Glutamatergic neuron (in vitro differentiated cells): ENCODE data around the gene UBA7. TPM values are rescaled to one million over a fixed set of nuclear protein-coding genes. Genes with fewer than 3 reads are reported as not detected.

Experiments used
- DNase-seq: peaks from one replicate; pipeline ENCODE4 v3.0.0; 2022
- H3K27ac Mint-ChIP-seq: one replicate; pipeline ENCODE4 v1.8.0; 2020; ENCODE audit warnings: mild to moderate bottlenecking, mixed read lengths, inconsistent platforms; ENCODE audit not compliant: unreplicated experiment
- H3K27me3 Mint-ChIP-seq: one replicate; pipeline ENCODE4 v1.8.0; 2020; ENCODE audit warnings: mild to moderate bottlenecking, moderate library complexity, mixed read lengths, inconsistent platforms; ENCODE audit not compliant: unreplicated experiment
- H3K36me3 Mint-ChIP-seq: one replicate; pipeline ENCODE4 v1.8.0; 2020; ENCODE audit warnings: mild to moderate bottlenecking, mixed read lengths, inconsistent platforms; ENCODE audit not compliant: unreplicated experiment
- H3K4me1 Mint-ChIP-seq: one replicate; pipeline ENCODE4 v1.8.0; 2020; ENCODE audit warnings: mild to moderate bottlenecking, low read depth, mixed read lengths, inconsistent platforms; ENCODE audit not compliant: unreplicated experiment
- H3K4me3 Mint-ChIP-seq: one replicate; pipeline ENCODE4 v1.8.0; 2020; ENCODE audit warnings: mild to moderate bottlenecking, mixed read lengths, inconsistent platforms; ENCODE audit not compliant: unreplicated experiment
- H3K9me3 Mint-ChIP-seq: one replicate; pipeline ENCODE4 v1.8.0; 2020; ENCODE audit warnings: mild to moderate bottlenecking, moderate library complexity, mixed read lengths, inconsistent platforms; ENCODE audit not compliant: unreplicated experiment
- CTCF ChIP-seq: fragments of 200-600 bp; sonication (generic); IDR thresholded peaks from one replicate; pipeline ENCODE4 v1.5.0; 2021; ENCODE audit not compliant: partially characterized antibody, unreplicated experiment
- total RNA-seq: library from RNA; stranded (reverse); fragmentation: NEBNext Ultra II Directional; extraction: Animal tissue kit (Norgen Biotek cat#: 25700); gene quantifications from one replicate; pipeline ENCODE4 v1.2.1, GENCODE V29; 2021; ENCODE audit not compliant: unreplicated experiment

Gene UBA7
- total RNA-seq, 1 donor from 2014 or later = 0.54 TPM

- no peak for TF ChIP-seq CTCF
- Mint-ChIP-seq H3K9me3 (peaks cover 2% of the 10 kb centered on the region), H3K4me1 (peaks cover 5% of the 10 kb centered on the region), H3K27ac (no peak overlapping the region), H3K36me3 (no peaks in the 10 kb centered on the region), H3K4me3 (no peak overlapping the region), H3K27me3 (peaks cover 7% of the 10 kb centered on the region)
- no peak for DNase-seq
Measured at GRCh38 chr3:49793486-49794085, 20.2 kb downstream of the UBA7 start.

- DNase-seq = no peak
- Mint-ChIP-seq H3K4me1 (peaks cover 5% of the 10 kb centered on the region), H3K27me3 (peaks cover 7% of the 10 kb centered on the region), H3K36me3 (no peaks in the 10 kb centered on the region), H3K9me3 (peaks cover 2% of the 10 kb centered on the region), H3K27ac (no peak overlapping the region), H3K4me3 (no peak overlapping the region)
- TF ChIP-seq CTCF = no peak
Measured at GRCh38 chr3:49792371-49793150, 21.2 kb downstream of the UBA7 start.

- peaks cover 2% of the 10 kb centered on the region for H3K9me3 Mint-ChIP-seq
- no peak for TF ChIP-seq CTCF
- no peaks in the 10 kb centered on the region for H3K36me3 Mint-ChIP-seq
- H3K4me1 Mint-ChIP-seq = peaks cover 5% of the 10 kb centered on the region
- DNase-seq = no peak
- H3K27me3 Mint-ChIP-seq = peaks cover 10% of the 10 kb centered on the region
- H3K4me3 Mint-ChIP-seq = no peak overlapping the region
- no peak overlapping the region for H3K27ac Mint-ChIP-seq
Measured at GRCh38 chr3:49791571-49791970, 22.2 kb downstream of the UBA7 start.

GRCh38 chr3:49790626-49791411 lies 22.9 kb downstream of the UBA7 start:
- TF ChIP-seq CTCF = no peak
- no peak for DNase-seq
- Mint-ChIP-seq H3K27ac (no peak overlapping the region), H3K36me3 (no peaks in the 10 kb centered on the region), H3K4me1 (peaks cover 5% of the 10 kb centered on the region), H3K4me3 (no peak overlapping the region), H3K9me3 (peaks cover 2% of the 10 kb centered on the region), H3K27me3 (peaks cover 10% of the 10 kb centered on the region)
